ENCODE measurements around the gene IL23A. TPM values are rescaled to one million over a fixed set of nuclear protein-coding genes. Genes with fewer than 3 reads are reported as not detected.

Gene IL23A
- polyA plus RNA-seq, 3 donors, result 1.0 to 4.8 (median 1.6) TPM

- Mint-ChIP-seq H3K9me3 (no peaks in the 10 kb centered on the region), H3K27ac (peak within 1 kb of the TSS; percentile 94 to 97 (median 97)), H3K27me3 (ENCODE audit: low read depth in 3 of 3) (peaks cover 0 to 2% (median 0%) of the 10 kb centered on the region in 3 donors), H3K4me3 (peak within 1 kb of the TSS; percentile 93 to 98), H3K36me3 (peaks cover 11 to 25% of the 10 kb centered on the region in 2 donors), H3K4me1 (peaks cover 50% of the 10 kb centered on the region)
- Histone ChIP-seq H3K79me2 (ENCODE audit: insufficient read depth, low read length) (peaks cover 61% of the 10 kb centered on the region), H3K9ac (ENCODE audit: insufficient read depth, low read length, poor library complexity, severe bottlenecking) (peak within 1 kb of the TSS; percentile 94), H3K27ac (ENCODE audit: low read depth in 1 of 2, low read length in 2 of 2) (peak within 1 kb of the TSS; percentile 84 to 95), H3K9me3 (replicated peaks in 1 of 2; ENCODE audit: control insufficient read depth in 1 of 2, insufficient read depth in 1 of 2, low read length in 2 of 2) (no peaks in the 10 kb centered on the region), H3K27me3 (ENCODE audit: control insufficient read depth in 2 of 2, insufficient read depth in 2 of 2, low read length in 2 of 2) (no peaks in the 10 kb centered on the region), H3K36me3 (replicated peaks in 1 of 2; ENCODE audit: control insufficient read depth in 1 of 2, insufficient read depth in 2 of 2, low read length in 2 of 2) (peaks cover 5 to 23% of the 10 kb centered on the region in 2 donors), H2AFZ (ENCODE audit: insufficient read depth, low read depth, low read length, poor library complexity, severe bottlenecking) (peak within 1 kb of the TSS; percentile 86), H3K4me3 (replicated peaks in 1 of 3; ENCODE audit: low read depth in 2 of 3, low read length in 3 of 3) (peak within 1 kb of the TSS; percentile 61 to 84 (median 66)), H3K4me1 (ENCODE audit: control insufficient read depth in 1 of 2, insufficient read depth in 2 of 2, low read length in 2 of 2) (peaks cover 41 to 49% of the 10 kb centered on the region in 2 donors), H3K4me2 (replicated peaks; ENCODE audit: extremely low read depth, low read length, poor library complexity, severe bottlenecking) (peak within 1 kb of the TSS; percentile 99), H4K20me1 (ENCODE audit: insufficient read depth, low read length) (peaks cover 46% of the 10 kb centered on the region)
- DNase-seq, result peak; percentile 97 to 98 (median 98)
- intact Hi-C loops (cut with micrococcal nuclease), result loop anchor here (2.0 kb wide), 2 partner anchors 15 to 61 kb away; partner anchors contain the start of genes CNPY2 (in 1 of the 2) and STAT2 (in 1 of the 2)
- no peak for TF ChIP-seq CTCF (IDR thresholded peaks at IDR 0.05)
- WGBS (ENCODE audit: insufficient coverage), result under 1% methylated on average over 56 of the region's 63 CpGs
Measured at GRCh38 chr12:56299853-56300643, 38.6 kb upstream of the IL23A start, which contains the start of gene CS. CS (minus strand) TSS chr12:56300330; CDS start chr12:56300201, 129 bp downstream.

GRCh38 chr12:56300644-56301464, 37.8 kb upstream of the IL23A start:
- H3K36me3 Mint-ChIP-seq, result peaks cover 16 to 25% of the 10 kb centered on the region in 2 donors
- H3K9me3 ChIP-seq (replicated peaks in 1 of 2; ENCODE audit: control insufficient read depth in 1 of 2, insufficient read depth in 1 of 2, low read length in 2 of 2), result no peaks in the 10 kb centered on the region
- peaks cover 39% of the 10 kb centered on the region for H4K20me1 ChIP-seq (ENCODE audit: insufficient read depth, low read length)
- no peaks in the 10 kb centered on the region for H3K27me3 ChIP-seq (ENCODE audit: control insufficient read depth in 2 of 2, insufficient read depth in 2 of 2, low read length in 2 of 2)
- H3K27ac Mint-ChIP-seq, result peak overlapping the region; percentile 94 to 97 (median 96)
- peaks cover 0 to 2% (median 0%) of the 10 kb centered on the region in 3 donors for H3K27me3 Mint-ChIP-seq (ENCODE audit: low read depth in 3 of 3)
- TF ChIP-seq CTCF (IDR thresholded peaks at IDR 0.05), result no peak
- peaks cover 53% of the 10 kb centered on the region for H3K79me2 ChIP-seq (ENCODE audit: insufficient read depth, low read length)
- peak overlapping the region; percentile 86 to 93 for H3K4me3 Mint-ChIP-seq
- WGBS (ENCODE audit: insufficient coverage), result 62% methylated on average over 19 of the region's 21 CpGs
- H3K4me1 ChIP-seq (ENCODE audit: control insufficient read depth in 1 of 2, insufficient read depth in 2 of 2, low read length in 2 of 2), result peaks cover 41 to 49% of the 10 kb centered on the region in 2 donors
- peak overlapping the region; percentile 99 for H3K4me2 ChIP-seq (replicated peaks; ENCODE audit: extremely low read depth, low read length, poor library complexity, severe bottlenecking)
- H3K4me3 ChIP-seq (replicated peaks in 1 of 3; ENCODE audit: low read depth in 2 of 3, low read length in 3 of 3), result peak overlapping the region in 2 of 3 experiments; percentile 7 to 84
- H3K9me3 Mint-ChIP-seq, result no peaks in the 10 kb centered on the region
- no peak for DNase-seq
- H2AFZ ChIP-seq (ENCODE audit: insufficient read depth, low read depth, low read length, poor library complexity, severe bottlenecking), result peak overlapping the region; percentile 86
- intact Hi-C loops (cut with micrococcal nuclease), result loop anchor here (2.0 kb wide), 2 partner anchors 14 to 60 kb away; partner anchors contain the start of genes CNPY2 (in 1 of the 2) and STAT2 (in 1 of the 2)
- peaks cover 50% of the 10 kb centered on the region for H3K4me1 Mint-ChIP-seq
- peak overlapping the region; percentile 94 for H3K9ac ChIP-seq (ENCODE audit: insufficient read depth, low read length, poor library complexity, severe bottlenecking)
- H3K27ac ChIP-seq (ENCODE audit: low read depth in 1 of 2, low read length in 2 of 2), result peak overlapping the region; percentile 84 to 95
- peaks cover 7 to 29% of the 10 kb centered on the region in 2 donors for H3K36me3 ChIP-seq (replicated peaks in 1 of 2; ENCODE audit: control insufficient read depth in 1 of 2, insufficient read depth in 2 of 2, low read length in 2 of 2)

Measured in CD14-positive monocyte (primary cell).